Testis (tissue), 3 donors: ENCODE results near the gene KCTD19. TPM values are rescaled to one million over a fixed set of nuclear protein-coding genes. Genes with fewer than 3 reads are reported as not detected.
A peak's percentile ranks its signal among the peaks of the same experiment; 100 is the strongest.

Experiments used
- DNase-seq: peaks from one replicate; pipeline ENCODE4 v3.0.0-alpha.2; 2019
- H3K27ac ChIP-seq, 2 donors: fragments of 200-600 bp; sonication (generic); one replicate each; pipeline ENCODE4 v1.5.1; 2019
- H3K27me3 ChIP-seq: fragments of 200-600 bp; sonication (generic); one replicate; pipeline ENCODE4 v1.5.1; 2019
- H3K36me3 ChIP-seq: fragments of 200-600 bp; sonication (generic); one replicate; pipeline ENCODE4 v1.5.1; 2017; ENCODE audit warnings: low read depth; ENCODE audit errors: missing control alignments
- H3K4me1 ChIP-seq: fragments of 200-600 bp; sonication (generic); one replicate; pipeline ENCODE4 v1.5.1; 2019
- H3K4me3 ChIP-seq, 2 donors: fragments of 200-600 bp; sonication (generic); one replicate each; pipeline ENCODE4 v1.5.1; 2017 to 2019
- H3K9me3 ChIP-seq: fragments of 200-600 bp; sonication (generic); one replicate; pipeline ENCODE4 v1.5.1; 2017
- POLR2A ChIP-seq: fragments of 450-650 bp; IDR thresholded peaks from one replicate; pipeline ENCODE4 v1.6.1; 2017; ENCODE audit warnings: antibody characterized with exemption, mild to moderate bottlenecking, moderate library complexity
- WGBS, 2 donors: methylation state at CpG; one replicate each; pipeline ENCODE4 v1.1.5; 2018; 5-methylcytosine and 5-hydroxymethylcytosine counted together
- intact Hi-C: fragments of 100-400 bp; cut with DNase I; formaldehyde crosslinking; loops from one replicate; pipeline ENCODE4 v1.15.1; 2023; ENCODE audit warnings: low total_unique reads
- polyA plus RNA-seq: library from polyadenylated mRNA; stranded (reverse); fragments of 350-450 nt; fragmentation: Illumina TruSeq; extraction: RNeasy Lipid Tissue Mini Kit (QIAGEN cat#74804); gene quantifications from one replicate; pipeline ENCODE4 v1.2.3, GENCODE V29; 2014; ENCODE audit warnings: low read depth, low replicate concordance; ENCODE audit not compliant: insufficient read depth
- total RNA-seq, 2 donors: library from RNA; depleted of rRNA; stranded (reverse); fragments of >200 nt; gene quantifications; one replicate each; pipeline ENCODE4 v1.2.3, GENCODE V29; 2016
- TF ChIP-seq, protein P1 (sequence below), 3 experiments: fragments of 450-650 bp in 2 of 3; fragments of 200-600 bp in 1 of 3; sonication (generic) in 1 of 3; IDR thresholded peaks; one replicate each; pipeline ENCODE4 v1.5.1; 2016 to 2019; ENCODE audit warnings: antibody characterized with exemption in 3 of 3, mild to moderate bottlenecking in 2 of 3, moderate library complexity in 1 of 3

KCTD19 gene
- total and polyA plus RNA-seq, 3 donors from 2014 or later, result 59.2 to 144 (median 102) TPM

GRCh38 chr16:67245674-67246080 is 80.9 kb downstream of the KCTD19 start:
- Histone ChIP-seq H3K9me3 (no peaks in the 10 kb centered on the region), H3K27me3 (no peaks in the 10 kb centered on the region), H3K27ac (peak overlapping the region; percentile 68 to 87), H3K4me3 (peak overlapping the region; percentile 74 to 76), H3K36me3 (no peaks in the 10 kb centered on the region), H3K4me1 (peaks cover 42% of the 10 kb centered on the region)
- intact Hi-C loops, result no loop called here
- no peak for TF ChIP-seq POLR2A
- TF ChIP-seq, protein P1, sequence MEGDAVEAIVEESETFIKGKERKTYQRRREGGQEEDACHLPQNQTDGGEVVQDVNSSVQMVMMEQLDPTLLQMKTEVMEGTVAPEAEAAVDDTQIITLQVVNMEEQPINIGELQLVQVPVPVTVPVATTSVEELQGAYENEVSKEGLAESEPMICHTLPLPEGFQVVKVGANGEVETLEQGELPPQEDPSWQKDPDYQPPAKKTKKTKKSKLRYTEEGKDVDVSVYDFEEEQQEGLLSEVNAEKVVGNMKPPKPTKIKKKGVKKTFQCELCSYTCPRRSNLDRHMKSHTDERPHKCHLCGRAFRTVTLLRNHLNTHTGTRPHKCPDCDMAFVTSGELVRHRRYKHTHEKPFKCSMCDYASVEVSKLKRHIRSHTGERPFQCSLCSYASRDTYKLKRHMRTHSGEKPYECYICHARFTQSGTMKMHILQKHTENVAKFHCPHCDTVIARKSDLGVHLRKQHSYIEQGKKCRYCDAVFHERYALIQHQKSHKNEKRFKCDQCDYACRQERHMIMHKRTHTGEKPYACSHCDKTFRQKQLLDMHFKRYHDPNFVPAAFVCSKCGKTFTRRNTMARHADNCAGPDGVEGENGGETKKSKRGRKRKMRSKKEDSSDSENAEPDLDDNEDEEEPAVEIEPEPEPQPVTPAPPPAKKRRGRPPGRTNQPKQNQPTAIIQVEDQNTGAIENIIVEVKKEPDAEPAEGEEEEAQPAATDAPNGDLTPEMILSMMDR (IDR thresholded peaks at IDR 0.05), result no peak
- no peak for DNase-seq
- WGBS, 2 donors, result 4 to 5% methylated on average over 5 to 8 of the region's 8 CpGs

- Histone ChIP-seq H3K36me3 (no peaks in the 10 kb centered on the region), H3K27me3 (no peaks in the 10 kb centered on the region), H3K4me1 (peaks cover 44% of the 10 kb centered on the region), H3K9me3 (no peaks in the 10 kb centered on the region), H3K27ac (peak overlapping the region in 1 of 2 donors; percentile 87), H3K4me3 (no peak overlapping the region)
- intact Hi-C loops, result no loop called here
- TF ChIP-seq POLR2A, result no peak
- TF ChIP-seq, protein P1 (IDR thresholded peaks at IDR 0.05), result no peak
- DNase-seq, result no peak
- WGBS, 2 donors, result 74 to 77% methylated on average over 4 of the region's 4 CpGs
Observed at GRCh38 chr16:67245186-67245585, 81.4 kb downstream of the KCTD19 start.

GRCh38 chr16:67244387-67245185 is 82.0 kb downstream of the KCTD19 start:
- TF ChIP-seq, protein P1 (IDR thresholded peaks at IDR 0.05), result no peak
- TF ChIP-seq POLR2A, result no peak
- Histone ChIP-seq H3K4me3 (no peak overlapping the region), H3K27ac (peak overlapping the region; percentile 36 to 87), H3K4me1 (peaks cover 44% of the 10 kb centered on the region), H3K36me3 (no peaks in the 10 kb centered on the region), H3K27me3 (no peaks in the 10 kb centered on the region), H3K9me3 (no peaks in the 10 kb centered on the region)
- 45 to 53% methylated on average over 5 of the region's 5 CpGs for WGBS, 2 donors
- peak; percentile 56 for DNase-seq
- intact Hi-C loops, result no loop called here

DNA sequence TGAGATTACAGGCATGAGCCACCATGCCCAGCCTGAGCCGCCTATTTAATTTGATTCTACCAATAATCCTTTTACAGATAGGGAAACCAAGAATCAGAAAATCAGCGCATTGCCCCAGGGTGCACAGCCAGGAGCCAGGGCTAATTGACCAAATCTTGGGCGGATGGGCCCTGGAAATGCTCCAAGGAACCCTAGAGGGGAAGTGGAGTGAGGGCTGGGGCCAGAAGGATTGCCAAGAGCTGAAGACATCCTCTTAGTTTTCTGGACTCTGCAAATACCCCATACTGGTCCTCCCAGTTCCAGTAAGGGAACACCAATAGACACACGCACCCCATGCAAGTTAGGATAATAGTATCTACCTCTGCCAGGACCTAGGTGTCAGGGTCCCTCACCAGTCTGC is 83.1 kb downstream of the KCTD19 start:
- intact Hi-C loops, result no loop called here
- Histone ChIP-seq H3K4me1 (peaks cover 44% of the 10 kb centered on the region), H3K4me3 (no peak overlapping the region), H3K27me3 (no peaks in the 10 kb centered on the region), H3K9me3 (no peaks in the 10 kb centered on the region), H3K27ac (peak overlapping the region in 1 of 2 donors; percentile 87), H3K36me3 (no peaks in the 10 kb centered on the region)
- WGBS, 2 donors, result 74 to 83% methylated on average over 4 of the region's 4 CpGs
- no peak for DNase-seq
- TF ChIP-seq POLR2A, result no peak
- TF ChIP-seq, protein P1 (IDR thresholded peaks at IDR 0.05), result no peak
